ENCODE measurements around the gene MTMR11.

DNA sequence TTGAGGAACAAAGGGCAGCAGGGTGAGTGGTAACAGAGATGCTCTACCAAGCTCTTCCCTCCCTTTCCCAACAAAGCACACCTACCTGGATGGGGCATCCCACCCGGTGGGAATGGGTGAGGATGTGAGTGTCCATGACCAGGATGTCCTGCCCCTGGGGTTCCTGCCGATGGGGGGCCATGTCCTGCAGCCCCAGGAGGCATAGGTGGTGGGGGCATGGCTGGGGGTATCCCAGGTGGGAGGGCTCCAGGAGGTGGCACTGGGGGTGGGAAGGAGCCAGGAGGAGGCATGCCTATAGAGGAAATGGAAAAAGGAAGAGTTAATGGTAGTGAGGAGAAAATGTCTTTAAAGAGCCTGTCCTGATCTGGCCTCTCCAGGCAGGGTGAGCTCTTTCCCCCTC is 10.9 kb downstream of the MTMR11 start:
- no peak for TF ChIP-seq CTCF (IDR thresholded peaks at IDR 0.05)
- TF ChIP-seq E2F1 (CRISPR knock-in tag; IDR thresholded peaks at IDR 0.05) = no peak
- no peak for TF ChIP-seq NR1H2 (CRISPR knock-in tag; IDR thresholded peaks at IDR 0.05)
- TF ChIP-seq JUN (CRISPR knock-in tag; IDR thresholded peaks at IDR 0.05) = no peak
- TF ChIP-seq SMAD3 (CRISPR knock-in tag; IDR thresholded peaks at IDR 0.05; ENCODE audit: borderline replicate concordance) = no peak
- no peak for TF ChIP-seq ZNF671 (CRISPR knock-in tag; IDR thresholded peaks at IDR 0.05)
- TF ChIP-seq ELF4 (CRISPR knock-in tag; IDR thresholded peaks at IDR 0.05; ENCODE audit: low read depth) = no peak
- TF ChIP-seq PRDM15 (CRISPR knock-in tag; IDR thresholded peaks at IDR 0.05) = no peak
